ENCODE results near the gene MT1M. TPM values are rescaled to one million over a fixed set of nuclear protein-coding genes. Genes with fewer than 3 reads are reported as not detected.

The MT1M gene
- total RNA-seq, 3 donors from 2014 or later (not counting 1 experiment from before 2014, with no cell fraction given) = not detected

- intact Hi-C loops (cut with micrococcal nuclease) = no loop called here
- H3K27ac Mint-ChIP-seq = peak overlapping the region; percentile 89 to 96
- no peaks in the 10 kb centered on the region for H3K27me3 ChIP-seq (ENCODE audit: control insufficient read depth, insufficient read depth, low read length)
- H3K4me1 ChIP-seq (ENCODE audit: control insufficient read depth, insufficient read depth, low read length) = peaks cover 47% of the 10 kb centered on the region
- peak overlapping the region; percentile 95 for H3K4me3 Mint-ChIP-seq
- H3K9me3 Mint-ChIP-seq = no peaks in the 10 kb centered on the region
- no peaks in the 10 kb centered on the region for H3K36me3 Mint-ChIP-seq
- 90% methylated on average over 2 of the region's 2 CpGs for WGBS (ENCODE audit: insufficient coverage)
- peaks cover 0 to 5% of the 10 kb centered on the region in 2 donors for H3K27me3 Mint-ChIP-seq (ENCODE audit: low read depth in 2 of 2)
- TF ChIP-seq CTCF (IDR thresholded peaks at IDR 0.05) = no peak
- peaks cover 48 to 51% of the 10 kb centered on the region in 2 donors for H3K4me1 Mint-ChIP-seq
- H3K9me3 ChIP-seq (ENCODE audit: control insufficient read depth, insufficient read depth, low read length) = no peaks in the 10 kb centered on the region
- H3K27ac ChIP-seq (ENCODE audit: low read length) = peak overlapping the region; percentile 87
- no peaks in the 10 kb centered on the region for H3K36me3 ChIP-seq (ENCODE audit: control insufficient read depth, insufficient read depth, low read length)
- no peak overlapping the region for H3K4me3 ChIP-seq (ENCODE audit: low read length)
- DNase-seq (no peak), ATAC-seq (no peak)
Observed at GRCh38 chr16:56611281-56611833, 21.1 kb upstream of the MT1M start.

- Histone ChIP-seq H3K36me3 (ENCODE audit: control insufficient read depth, insufficient read depth, low read length) (no peaks in the 10 kb centered on the region), H3K9me3 (ENCODE audit: control insufficient read depth, insufficient read depth, low read length) (no peaks in the 10 kb centered on the region), H3K4me1 (ENCODE audit: control insufficient read depth, insufficient read depth, low read length) (peaks cover 38% of the 10 kb centered on the region), H3K4me3 (ENCODE audit: low read length) (no peak overlapping the region), H3K27me3 (ENCODE audit: control insufficient read depth, insufficient read depth, low read length) (peaks cover 9% of the 10 kb centered on the region), H3K27ac (ENCODE audit: low read length) (no peak overlapping the region)
- Mint-ChIP-seq H3K27ac (no peak overlapping the region), H3K4me3 (no peak overlapping the region), H3K27me3 (ENCODE audit: low read depth in 2 of 2) (peaks cover 8 to 18% of the 10 kb centered on the region in 2 donors), H3K36me3 (no peaks in the 10 kb centered on the region), H3K4me1 (peaks cover 28 to 38% of the 10 kb centered on the region in 2 donors), H3K9me3 (no peaks in the 10 kb centered on the region)
- ATAC-seq (no peak), DNase-seq (no peak)
- TF ChIP-seq CTCF (IDR thresholded peaks at IDR 0.05) = no peak
- intact Hi-C loops (cut with micrococcal nuclease) = no loop called here
Observed at GRCh38 chr16:56613706-56614105, 18.8 kb upstream of the MT1M start.

DNA sequence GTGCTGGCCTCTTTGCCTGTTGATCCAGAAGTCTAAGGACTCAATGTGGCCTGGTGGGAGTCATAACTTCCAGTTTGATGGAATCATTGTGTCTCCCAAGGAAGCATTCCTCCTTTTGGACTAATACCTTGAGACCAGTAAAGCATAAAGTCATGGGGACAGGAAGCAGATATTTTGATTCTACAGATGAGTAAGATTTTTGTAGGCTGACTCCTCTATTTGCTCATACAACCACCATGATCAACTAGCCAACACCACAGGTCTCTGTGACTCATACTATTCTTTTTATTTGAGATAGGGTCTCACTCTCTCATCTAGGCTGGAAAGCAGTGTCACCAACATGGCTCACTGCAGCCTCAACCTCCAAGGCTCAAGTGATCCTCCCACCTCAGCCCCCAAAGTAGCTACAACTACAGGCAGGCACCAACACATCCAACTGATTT is 17.9 kb upstream of the MT1M start:
- TF ChIP-seq CTCF (IDR thresholded peaks at IDR 0.05) = no peak
- H3K4me1 ChIP-seq (ENCODE audit: control insufficient read depth, insufficient read depth, low read length) = peaks cover 30% of the 10 kb centered on the region
- H3K4me3 ChIP-seq (ENCODE audit: low read length) = no peak overlapping the region
- DNase-seq = no peak
- H3K36me3 ChIP-seq (ENCODE audit: control insufficient read depth, insufficient read depth, low read length) = no peaks in the 10 kb centered on the region
- H3K9me3 Mint-ChIP-seq = no peaks in the 10 kb centered on the region
- ATAC-seq = no peak
- H3K4me1 Mint-ChIP-seq = peaks cover 20 to 29% of the 10 kb centered on the region in 2 donors
- no peak overlapping the region for H3K27ac ChIP-seq (ENCODE audit: low read length)
- intact Hi-C loops (cut with micrococcal nuclease) = no loop called here
- no peaks in the 10 kb centered on the region for H3K9me3 ChIP-seq (ENCODE audit: control insufficient read depth, insufficient read depth, low read length)
- peaks cover 17 to 24% of the 10 kb centered on the region in 2 donors for H3K27me3 Mint-ChIP-seq (ENCODE audit: low read depth in 2 of 2)
- H3K36me3 Mint-ChIP-seq = no peaks in the 10 kb centered on the region
- peaks cover 10% of the 10 kb centered on the region for H3K27me3 ChIP-seq (ENCODE audit: control insufficient read depth, insufficient read depth, low read length)
- no peak overlapping the region for H3K4me3 Mint-ChIP-seq
- H3K27ac Mint-ChIP-seq = no peak overlapping the region

DNA sequence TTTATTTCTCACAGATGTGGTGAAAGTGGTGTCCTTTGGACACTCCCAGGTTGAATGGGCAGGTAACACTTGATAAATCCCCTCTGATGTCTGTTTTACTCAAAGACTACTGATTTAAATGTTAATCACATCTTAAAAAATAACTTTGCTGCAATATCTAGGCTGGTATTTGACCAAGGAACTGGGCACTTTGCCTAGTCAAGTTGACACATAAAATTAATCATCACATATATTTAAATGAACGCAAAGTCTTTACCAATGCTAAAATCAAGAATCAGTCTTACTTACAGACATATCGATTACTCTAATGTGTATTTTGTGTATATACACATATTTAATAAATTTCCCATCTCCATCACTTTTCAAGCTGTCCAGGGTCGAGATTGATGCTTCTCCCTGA is 17.1 kb upstream of the MT1M start:
- H3K36me3 Mint-ChIP-seq = no peaks in the 10 kb centered on the region
- H3K27me3 ChIP-seq (ENCODE audit: control insufficient read depth, insufficient read depth, low read length) = peaks cover 10% of the 10 kb centered on the region
- 100% methylated on average over 2 of the region's 3 CpGs for WGBS (ENCODE audit: insufficient coverage)
- DNase-seq (no peak), ATAC-seq (no peak)
- H3K4me3 ChIP-seq (ENCODE audit: low read length) = no peak overlapping the region
- no peak overlapping the region for H3K4me3 Mint-ChIP-seq
- intact Hi-C loops (cut with micrococcal nuclease) = no loop called here
- no peak overlapping the region for H3K27ac Mint-ChIP-seq
- H3K9me3 Mint-ChIP-seq = no peaks in the 10 kb centered on the region
- H3K36me3 ChIP-seq (ENCODE audit: control insufficient read depth, insufficient read depth, low read length) = no peaks in the 10 kb centered on the region
- no peak overlapping the region for H3K27ac ChIP-seq (ENCODE audit: low read length)
- no peaks in the 10 kb centered on the region for H3K9me3 ChIP-seq (ENCODE audit: control insufficient read depth, insufficient read depth, low read length)
- peaks cover 19 to 28% of the 10 kb centered on the region in 2 donors for H3K27me3 Mint-ChIP-seq (ENCODE audit: low read depth in 2 of 2)
- peaks cover 22% of the 10 kb centered on the region for H3K4me1 ChIP-seq (ENCODE audit: control insufficient read depth, insufficient read depth, low read length)
- no peak for TF ChIP-seq CTCF (IDR thresholded peaks at IDR 0.05)
- peaks cover 12 to 22% of the 10 kb centered on the region in 2 donors for H3K4me1 Mint-ChIP-seq

Measured in natural killer cell (primary cell).